Esophagus (tissue), 2 donors: ENCODE results near the gene GZMH. TPM values are rescaled to one million over a fixed set of nuclear protein-coding genes. Genes with fewer than 3 reads are reported as not detected.

Experiments
- H3K27ac ChIP-seq, 2 donors: one replicate each; pipeline ENCODE4 v1.5.1; 2013; ENCODE audit warnings: low read depth in 2 of 2, mild to moderate bottlenecking in 2 of 2, inconsistent platforms in 1 of 2, low read length in 1 of 2, moderate library complexity in 1 of 2
- H3K27me3 ChIP-seq, 2 donors: one replicate each; pipeline ENCODE4 v1.6.1; 2013; ENCODE audit warnings: low read length in 2 of 2, control low read depth in 1 of 2, mild to moderate bottlenecking in 1 of 2; ENCODE audit not compliant: insufficient read depth in 2 of 2, control insufficient read depth in 1 of 2
- H3K36me3 ChIP-seq, 2 donors: one replicate each; pipeline ENCODE4 v1.6.1; 2013; ENCODE audit warnings: low read length in 1 of 2; ENCODE audit not compliant: control insufficient read depth in 2 of 2, insufficient read depth in 2 of 2
- H3K4me1 ChIP-seq, 2 donors: one replicate each; pipeline ENCODE4 v1.6.1; 2013; ENCODE audit warnings: low read length in 1 of 2; ENCODE audit not compliant: control insufficient read depth in 2 of 2, insufficient read depth in 2 of 2
- H3K4me3 ChIP-seq, 2 donors: one replicate each; pipeline ENCODE4 v1.5.1; 2013; ENCODE audit warnings: low read length in 2 of 2, mild to moderate bottlenecking in 2 of 2, low read depth in 1 of 2, moderate library complexity in 1 of 2
- H3K9me3 ChIP-seq, 2 donors: one replicate each; pipeline ENCODE4 v1.6.1; 2013; ENCODE audit warnings: mild to moderate bottlenecking in 2 of 2, low read depth in 1 of 2, low read length in 1 of 2, moderate library complexity in 1 of 2; ENCODE audit not compliant: control insufficient read depth in 2 of 2, insufficient read depth in 1 of 2
- WGBS, 2 donors: extraction: QIAGEN DNeasy Blood & Tissue Kit; methylation state at CpG; one replicate each; pipeline ENCODE4 v1.1.7; 2013; 5-methylcytosine and 5-hydroxymethylcytosine counted together
- polyA plus RNA-seq, 2 donors: library from polyadenylated mRNA; stranded (reverse); fragments of 200-250 nt; gene quantifications; one replicate each; pipeline ENCODE4 v1.2.3, GENCODE V29; 2013
- donor health status: healthy with polysubstance abuse.
- donor health status: Bipolar disorder and iron deficiency.

Gene GZMH
- polyA plus RNA-seq, 2 donors: 1.2 to 1.9 TPM

DNA sequence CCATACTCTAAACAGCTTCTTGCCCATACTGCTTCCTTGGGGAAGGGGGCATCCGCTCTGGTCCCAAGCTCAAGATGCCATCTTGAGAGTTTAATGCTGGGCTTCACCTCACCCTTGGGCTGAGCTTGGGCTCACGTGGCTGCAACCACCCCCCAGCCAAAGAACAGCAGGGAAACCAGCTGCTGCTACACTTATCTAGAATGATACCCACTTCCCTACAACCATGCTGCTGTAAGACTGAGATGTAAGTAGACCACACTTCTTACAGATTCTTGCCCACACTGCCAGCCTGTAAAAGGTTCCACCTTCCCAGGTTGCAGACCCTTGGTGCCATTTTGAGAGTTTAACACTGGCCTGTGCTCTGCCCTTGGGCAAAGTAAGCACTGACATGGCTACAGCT, 43.2 kb downstream of the GZMH start:
- Histone ChIP-seq H3K4me1 (no peaks in the 10 kb centered on the region), H3K4me3 (no peak overlapping the region), H3K27ac (no peak overlapping the region), H3K9me3 (peaks cover 4 to 11% of the 10 kb centered on the region in 2 donors), H3K36me3 (no peaks in the 10 kb centered on the region), H3K27me3 (no peaks in the 10 kb centered on the region)
- WGBS, 2 donors: 58 to 78% methylated on average over 2 of the region's 2 CpGs

GRCh38 chr14:24565766-24566165, 43.7 kb downstream of the GZMH start:
- peaks cover 4 to 11% of the 10 kb centered on the region in 2 donors for H3K9me3 ChIP-seq
- 68 to 70% methylated on average over 2 of the region's 2 CpGs for WGBS, 2 donors
- no peaks in the 10 kb centered on the region for H3K4me1 ChIP-seq
- H3K36me3 ChIP-seq: no peaks in the 10 kb centered on the region
- H3K4me3 ChIP-seq: no peak overlapping the region
- no peak overlapping the region for H3K27ac ChIP-seq
- no peaks in the 10 kb centered on the region for H3K27me3 ChIP-seq

DNA sequence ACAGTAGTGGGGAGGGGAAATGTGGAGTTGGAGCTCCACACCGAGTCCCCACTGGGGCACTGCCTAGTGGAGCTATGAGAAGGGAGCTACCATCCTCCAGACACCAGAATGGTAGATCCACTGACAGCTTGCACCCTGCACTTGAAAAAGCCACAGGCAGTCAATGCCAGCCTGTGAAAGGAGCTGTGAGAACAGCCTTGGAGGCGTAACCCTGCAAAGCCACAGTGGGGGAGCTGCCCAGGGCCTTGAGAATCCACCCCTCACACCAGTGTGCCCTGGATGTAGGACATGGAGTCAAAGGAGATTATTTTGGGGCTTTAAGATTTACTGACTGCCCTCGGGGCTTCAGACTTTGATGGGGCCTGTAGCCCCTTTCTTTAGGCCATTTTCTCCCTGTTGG, 46.0 kb downstream of the GZMH start:
- Histone ChIP-seq H3K27me3 (no peaks in the 10 kb centered on the region), H3K4me1 (no peaks in the 10 kb centered on the region), H3K4me3 (no peak overlapping the region), H3K27ac (no peak overlapping the region), H3K36me3 (no peaks in the 10 kb centered on the region), H3K9me3 (peaks cover 4 to 11% of the 10 kb centered on the region in 2 donors)
- WGBS, 2 donors: 68 to 69% methylated on average over 3 of the region's 3 CpGs

- Histone ChIP-seq H3K9me3 (peaks cover 0 to 2% of the 10 kb centered on the region in 2 donors), H3K4me1 (no peaks in the 10 kb centered on the region), H3K36me3 (no peaks in the 10 kb centered on the region), H3K4me3 (no peak overlapping the region), H3K27me3 (no peaks in the 10 kb centered on the region), H3K27ac (no peak overlapping the region)
- 51 to 57% methylated on average over 4 of the region's 4 CpGs for WGBS, 2 donors
Observed at GRCh38 chr14:24556756-24557155, 52.7 kb downstream of the GZMH start.

Other genes with a start within 250 kb of the GZMH start
- gene NFATC4, start 241.5 kb downstream of the GZMH start, polyA plus RNA-seq: 10 to 100 TPM; 20.9 to 25.6 TPM
- gene NYNRIN, start 210.7 kb downstream of the GZMH start, polyA plus RNA-seq: 1 to 10 TPM; 4.8 to 5.6 TPM
- gene CBLN3, start 180.0 kb downstream of the GZMH start, polyA plus RNA-seq: under 1 TPM; 0.75 to 0.86 TPM
- gene KHNYN, start 179.7 kb downstream of the GZMH start, polyA plus RNA-seq: 10 to 100 TPM; 20.8 to 24.4 TPM
- 10 to 100 TPM; 38.1 to 39.8 TPM for gene SDR39U1, start 166.9 kb downstream of the GZMH start, polyA plus RNA-seq
- under 1 TPM in 1 of 2 donors, not detected in 1; 0.35 TPM for gene CMA1, start 101.4 kb downstream of the GZMH start, polyA plus RNA-seq
- gene CTSG, start 33.4 kb downstream of the GZMH start, polyA plus RNA-seq: 1 to 10 TPM in 1 of 2 donors, under 1 TPM in 1; 0.14 to 1.4 TPM
- gene GZMB, start 24.5 kb upstream of the GZMH start, polyA plus RNA-seq: 1 to 10 TPM; 3.0 to 3.2 TPM